Raji (cell line): ENCODE data around the gene GTF3C1.

Experiments used
- POLR2A ChIP-seq: IDR thresholded peaks from 2 replicates; pipeline ENCODE4 v1.6.1; 2011; ENCODE audit warnings: low read depth, low read length, control low read depth; ENCODE audit not compliant: insufficient read depth

GTF3C1 gene

GRCh38 chr16:27458258-27458657, 91.5 kb downstream of the GTF3C1 start:
- no peak for TF ChIP-seq POLR2A

- TF ChIP-seq POLR2A, result no peak
These were observed 94.0 kb downstream of the GTF3C1 start for GRCh38 chr16:27455700-27456099.

- no peak for TF ChIP-seq POLR2A
These were observed 96.3 kb downstream of the GTF3C1 start for GRCh38 chr16:27453494-27453825.

- no peak for TF ChIP-seq POLR2A
These were observed 96.9 kb downstream of the GTF3C1 start for GRCh38 chr16:27452569-27453493.

- no peak for TF ChIP-seq POLR2A
These were observed 99.5 kb downstream of the GTF3C1 start for GRCh38 chr16:27450196-27450549.

GRCh38 chr16:27449434-27450195, 100.1 kb downstream of the GTF3C1 start:
- TF ChIP-seq POLR2A, result no peak

GRCh38 chr16:27448532-27449433, 100.9 kb downstream of the GTF3C1 start:
- no peak for TF ChIP-seq POLR2A

- no peak for TF ChIP-seq POLR2A
These were observed 102.4 kb downstream of the GTF3C1 start for GRCh38 chr16:27447301-27447700.

- TF ChIP-seq POLR2A, result no peak
These were observed 103.0 kb downstream of the GTF3C1 start for GRCh38 chr16:27446721-27447120.

- TF ChIP-seq POLR2A, result no peak
These were observed 104.1 kb downstream of the GTF3C1 start for GRCh38 chr16:27445502-27446175.

GRCh38 chr16:27444470-27444869, 105.2 kb downstream of the GTF3C1 start:
- no peak for TF ChIP-seq POLR2A

GRCh38 chr16:27444015-27444414, 105.7 kb downstream of the GTF3C1 start:
- TF ChIP-seq POLR2A, result no peak

GRCh38 chr16:27441998-27442397, 107.7 kb downstream of the GTF3C1 start:
- TF ChIP-seq POLR2A, result no peak

GRCh38 chr16:27441276-27441675, 108.4 kb downstream of the GTF3C1 start:
- TF ChIP-seq POLR2A, result no peak

GRCh38 chr16:27439271-27440018, 110.3 kb downstream of the GTF3C1 start:
- TF ChIP-seq POLR2A, result no peak

- TF ChIP-seq POLR2A, result no peak
These were observed 111.8 kb downstream of the GTF3C1 start for GRCh38 chr16:27437946-27438345.
